Non-pigmented ciliary epithelial cell (primary cell): ENCODE data around the gene PAK4.

Source experiments
- DNase-seq: peaks from one replicate; pipeline ENCODE4 v3.0.0-alpha.2; 2010; ENCODE audit warnings: low read depth

PAK4 gene

GRCh38 chr19:39146686-39147450, 21.3 kb downstream of the PAK4 start:
- no peak for DNase-seq

- no peak for DNase-seq
Measured at GRCh38 chr19:39147480-39147879, 21.9 kb downstream of the PAK4 start.

GRCh38 chr19:39148939-39149529, 23.4 kb downstream of the PAK4 start:
- DNase-seq: no peak

- no peak for DNase-seq
Measured at GRCh38 chr19:39150235-39150634, 24.6 kb downstream of the PAK4 start.

GRCh38 chr19:39150807-39151600, 25.4 kb downstream of the PAK4 start:
- DNase-seq: no peak

- no peak for DNase-seq
Measured at GRCh38 chr19:39152066-39152465, 26.5 kb downstream of the PAK4 start.

GRCh38 chr19:39154100-39154628, 28.6 kb downstream of the PAK4 start:
- no peak for DNase-seq

GRCh38 chr19:39154629-39155100, 29.1 kb downstream of the PAK4 start:
- no peak for DNase-seq

- no peak for DNase-seq
Measured at GRCh38 chr19:39155114-39155700, 29.6 kb downstream of the PAK4 start.

- no peak for DNase-seq
Measured at GRCh38 chr19:39155741-39156140, 30.2 kb downstream of the PAK4 start.

GRCh38 chr19:39156326-39157230, 31.0 kb downstream of the PAK4 start:
- no peak for DNase-seq

GRCh38 chr19:39157275-39157996, 31.9 kb downstream of the PAK4 start:
- no peak for DNase-seq

GRCh38 chr19:39157997-39158389, 32.4 kb downstream of the PAK4 start:
- DNase-seq: no peak

- no peak for DNase-seq
Measured at GRCh38 chr19:39158646-39159260, 33.2 kb downstream of the PAK4 start.

- DNase-seq: no peak
Measured at GRCh38 chr19:39160523-39160861, 34.9 kb downstream of the PAK4 start.

GRCh38 chr19:39160889-39161672, 35.5 kb downstream of the PAK4 start:
- no peak for DNase-seq

GRCh38 chr19:39162441-39163043, 37.0 kb downstream of the PAK4 start:
- no peak for DNase-seq

GRCh38 chr19:39163621-39164020, 38.0 kb downstream of the PAK4 start:
- DNase-seq: no peak

- DNase-seq: no peak
Measured at GRCh38 chr19:39164289-39164688, 38.7 kb downstream of the PAK4 start.
